ENCODE results near the gene MOGAT2.

GRCh38 chr11:75734491-75735180 lies 17.0 kb downstream of the MOGAT2 start:
- no peak for TF ChIP-seq CTCF (IDR thresholded peaks at IDR 0.05)
- TF ChIP-seq POLR2AphosphoS5 (IDR thresholded peaks at IDR 0.05; ENCODE audit: low read depth, low read length), result no peak
- no peak for TF ChIP-seq SIN3A (IDR thresholded peaks at IDR 0.05; ENCODE audit: borderline replicate concordance, insufficient read depth, low read depth, low read length)
- no peak for TF ChIP-seq REST (IDR thresholded peaks at IDR 0.05; ENCODE audit: insufficient read depth in 1 of 2, low read depth in 2 of 2, low read length in 1 of 2)
- no peak for TF ChIP-seq TCF7L2 (IDR thresholded peaks at IDR 0.05; ENCODE audit: low read depth, low read length)

All from Panc1 (cell line).